HG03159 (cell line): ENCODE results near the gene PAIP2.
A peak's percentile ranks its signal among the peaks of the same experiment; 100 is the strongest.
"Not testable (repeated sequence)": the region's sequence is repeated elsewhere in the genome, so short reads cannot be mapped to it uniquely, and the experiment has no call there.

Experiments used
- ATAC-seq: cut with Tn5 transposase; IDR thresholded peaks from one replicate; pipeline ENCODE4 v1.9.1; 2021; ENCODE audit warnings: mild to moderate bottlenecking, moderate library complexity; ENCODE audit not compliant: unreplicated experiment

PAIP2 gene

GRCh38 chr5:139341689-139342422 is at the start of gene PAIP2:
Gene PAIP2, plus strand, starts transcription at chr5:139341854. Its CDS starts 21,931 bp downstream, at chr5:139363785.
- ATAC-seq, result peak; percentile 85

GRCh38 chr5:139293202-139293506 is 48.5 kb upstream of the PAIP2 start:
- no peak for ATAC-seq

- ATAC-seq, result peak; percentile 74
Measured at GRCh38 chr5:139293507-139294373, 47.9 kb upstream of the PAIP2 start, which contains the start of gene MATR3. Gene MATR3, plus strand, starts transcription at chr5:139293740. Its CDS starts 13,676 bp downstream, at chr5:139307416.

GRCh38 chr5:139294374-139295165 is 47.1 kb upstream of the PAIP2 start:
- peak; percentile 31 for ATAC-seq

- no peak for ATAC-seq
Measured at GRCh38 chr5:139295346-139296057, 46.2 kb upstream of the PAIP2 start.

- no peak for ATAC-seq
Measured at GRCh38 chr5:139296198-139296597, 45.5 kb upstream of the PAIP2 start.

- no peak for ATAC-seq
Measured at GRCh38 chr5:139296862-139297326, 44.8 kb upstream of the PAIP2 start.

- no peak for ATAC-seq
Measured at GRCh38 chr5:139297439-139298133, 44.1 kb upstream of the PAIP2 start.

GRCh38 chr5:139298242-139298641 is 43.4 kb upstream of the PAIP2 start:
- no peak for ATAC-seq

- no peak for ATAC-seq
Measured at GRCh38 chr5:139299486-139299885, 42.2 kb upstream of the PAIP2 start.

- ATAC-seq, result no peak
Measured at GRCh38 chr5:139301808-139302499, 39.7 kb upstream of the PAIP2 start.

- ATAC-seq, result no peak
Measured at GRCh38 chr5:139304391-139305324, 37.0 kb upstream of the PAIP2 start.

GRCh38 chr5:139306197-139306596 is 35.5 kb upstream of the PAIP2 start:
- ATAC-seq, result no peak

GRCh38 chr5:139306628-139307379 is 34.9 kb upstream of the PAIP2 start:
- ATAC-seq, result no peak

GRCh38 chr5:139308797-139309196 is 32.9 kb upstream of the PAIP2 start:
- no peak for ATAC-seq

- ATAC-seq, result not testable (repeated sequence)
Measured at GRCh38 chr5:139310715-139311186, 30.9 kb upstream of the PAIP2 start.

- ATAC-seq, result no peak
Measured at GRCh38 chr5:139312075-139312474, 29.6 kb upstream of the PAIP2 start.
